GM12878 (cell line): ENCODE data around the gene C3.

Experiments
- EZH2 ChIP-seq: IDR thresholded peaks from 2 replicates; pipeline ENCODE4 v1.6.1; 2012; ENCODE audit warnings: low read depth, mild to moderate bottlenecking, control low read depth, inconsistent platforms, low read length, borderline replicate concordance; ENCODE audit not compliant: control insufficient read depth
- TF ChIP-seq, protein P1 (sequence below), 3 experiments: IDR thresholded peaks in 2 of 3; conservative IDR thresholded peaks in 1 of 3; 2 replicates each; pipeline ENCODE4 v1.5.1; 2011; ENCODE audit warnings: low read depth in 3 of 3, low read length in 3 of 3, mild to moderate bottlenecking in 3 of 3, control low read depth in 2 of 3, moderate library complexity in 2 of 3, inconsistent platforms in 1 of 3, mixed read lengths in 1 of 3; ENCODE audit not compliant: control insufficient read depth in 2 of 3, insufficient read depth in 1 of 3; ENCODE audit errors: extremely low read depth in 1 of 3

DNA sequence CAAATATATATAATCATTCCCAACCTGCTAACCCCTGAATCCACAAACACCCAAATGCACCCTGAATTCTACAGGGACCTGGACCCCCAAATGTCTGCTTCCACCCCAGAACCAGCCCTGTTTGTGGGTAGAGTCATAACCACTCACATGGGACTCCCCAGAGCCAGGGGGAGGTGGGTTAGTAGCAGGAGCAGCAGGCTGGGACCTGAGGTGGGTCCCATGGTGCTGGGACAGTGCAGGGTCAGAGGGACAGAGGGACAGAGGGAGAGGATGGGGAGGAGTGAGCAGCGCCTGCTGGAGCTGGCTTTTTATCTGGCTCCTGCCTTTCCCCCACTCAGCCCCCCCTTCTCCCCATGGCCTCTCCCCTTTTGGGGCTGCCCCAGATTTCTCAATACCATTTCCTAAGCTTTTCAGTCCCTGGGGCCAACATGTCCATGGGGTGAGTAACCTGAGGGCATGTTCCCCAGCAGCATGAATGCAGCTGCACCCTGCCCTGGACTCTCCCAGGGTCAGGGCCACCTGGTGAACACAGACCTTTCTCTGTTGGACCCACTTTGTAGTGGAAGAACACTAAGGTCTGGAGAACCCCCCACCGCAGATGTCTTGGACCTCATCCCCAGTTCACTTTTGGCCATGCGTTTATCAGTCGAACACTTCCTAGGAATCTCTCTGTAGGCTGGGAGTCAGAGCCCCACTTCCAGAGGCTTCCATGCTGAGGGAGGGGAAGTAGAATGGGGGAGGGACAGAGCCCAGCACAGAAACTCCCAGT lies at the start of gene C3:
- TF ChIP-seq, protein P1, sequence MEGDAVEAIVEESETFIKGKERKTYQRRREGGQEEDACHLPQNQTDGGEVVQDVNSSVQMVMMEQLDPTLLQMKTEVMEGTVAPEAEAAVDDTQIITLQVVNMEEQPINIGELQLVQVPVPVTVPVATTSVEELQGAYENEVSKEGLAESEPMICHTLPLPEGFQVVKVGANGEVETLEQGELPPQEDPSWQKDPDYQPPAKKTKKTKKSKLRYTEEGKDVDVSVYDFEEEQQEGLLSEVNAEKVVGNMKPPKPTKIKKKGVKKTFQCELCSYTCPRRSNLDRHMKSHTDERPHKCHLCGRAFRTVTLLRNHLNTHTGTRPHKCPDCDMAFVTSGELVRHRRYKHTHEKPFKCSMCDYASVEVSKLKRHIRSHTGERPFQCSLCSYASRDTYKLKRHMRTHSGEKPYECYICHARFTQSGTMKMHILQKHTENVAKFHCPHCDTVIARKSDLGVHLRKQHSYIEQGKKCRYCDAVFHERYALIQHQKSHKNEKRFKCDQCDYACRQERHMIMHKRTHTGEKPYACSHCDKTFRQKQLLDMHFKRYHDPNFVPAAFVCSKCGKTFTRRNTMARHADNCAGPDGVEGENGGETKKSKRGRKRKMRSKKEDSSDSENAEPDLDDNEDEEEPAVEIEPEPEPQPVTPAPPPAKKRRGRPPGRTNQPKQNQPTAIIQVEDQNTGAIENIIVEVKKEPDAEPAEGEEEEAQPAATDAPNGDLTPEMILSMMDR (IDR thresholded peaks at IDR 0.05 in 2 of 3, conservative IDR thresholded peaks at IDR 0.05 in 1 of 3; ENCODE audit: control insufficient read depth in 2 of 3, extremely low read depth in 1 of 3, insufficient read depth in 1 of 3, low read depth in 3 of 3, low read length in 3 of 3): no peak
- TF ChIP-seq EZH2: no peak
